ENCODE data around the gene SRMS. TPM values are rescaled to one million over a fixed set of nuclear protein-coding genes. Genes with fewer than 3 reads are reported as not detected.
A peak's percentile ranks its signal among the peaks of the same experiment; 100 is the strongest.

SRMS gene
- polyA plus RNA-seq, 1 donor from 2014 or later, result not detected

DNA sequence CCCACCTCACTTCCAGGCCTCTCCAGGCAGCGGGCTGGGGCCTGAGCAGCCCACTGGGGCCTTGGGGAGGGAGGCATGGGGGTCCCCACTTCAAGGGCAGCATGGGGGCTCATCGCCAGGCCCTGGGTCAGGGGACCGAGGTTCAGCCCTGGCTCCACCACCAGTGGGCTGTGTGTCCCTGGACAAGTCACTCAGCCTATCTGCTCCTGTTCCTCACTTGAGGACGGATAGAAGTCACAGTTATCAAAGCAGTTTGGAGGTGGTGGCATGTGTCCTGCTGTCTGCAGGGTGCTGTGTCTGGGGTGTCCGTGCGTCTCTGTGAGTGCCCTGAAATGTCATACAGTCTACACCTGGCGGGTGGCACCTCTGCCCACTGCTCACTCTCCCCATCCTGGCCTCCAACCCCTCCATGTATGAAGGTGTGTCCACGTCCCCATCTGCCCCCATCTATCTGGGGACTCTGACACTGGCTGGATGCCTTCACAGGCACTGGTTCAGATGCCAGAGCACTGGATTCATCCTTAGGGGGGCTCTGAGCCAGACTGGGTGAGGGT, 52.3 kb downstream of the SRMS start:
- H3K4me3 ChIP-seq (ENCODE audit: low read length), result peak overlapping the region; percentile 88

DNA sequence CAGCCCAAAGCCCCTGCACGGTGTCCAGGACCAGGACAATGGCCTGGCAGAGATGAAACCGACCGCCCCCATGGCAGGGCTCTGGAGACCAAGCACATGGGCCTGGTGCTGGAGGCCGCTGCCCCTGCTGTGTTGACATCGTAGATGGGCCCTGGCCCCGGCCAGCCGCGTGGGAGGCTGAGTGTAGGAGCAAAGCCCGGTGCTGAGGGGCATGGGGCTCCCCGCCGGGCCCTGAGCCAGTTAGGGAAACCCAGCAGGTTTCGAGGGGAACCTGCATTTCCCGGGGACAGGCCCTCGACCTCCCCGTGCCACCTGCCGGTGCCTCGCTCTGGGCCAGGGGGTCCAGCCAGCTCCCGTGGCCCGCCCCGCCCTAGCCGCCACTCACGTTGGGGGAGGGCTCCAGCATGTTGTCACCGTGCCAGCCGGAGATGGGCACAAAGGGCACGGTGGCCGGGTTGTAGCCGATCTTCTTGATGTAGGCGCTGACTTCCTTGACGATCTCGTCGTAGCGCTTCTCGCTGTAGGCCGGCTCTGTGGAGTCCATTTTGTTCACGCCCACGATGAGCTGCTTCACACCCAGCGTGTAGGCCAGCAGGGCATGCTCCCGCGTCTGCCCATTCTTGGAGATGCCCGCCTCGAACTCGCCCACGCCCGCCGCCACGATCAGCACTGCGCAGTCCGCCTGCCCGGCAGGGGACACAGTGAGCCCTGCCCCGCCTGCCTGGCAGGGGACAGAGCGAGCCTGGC, 53.0 kb downstream of the SRMS start:
- Histone ChIP-seq H3F3A (ENCODE audit: insufficient read depth, low read length, poor library complexity, severe bottlenecking) (no peaks in the 10 kb centered on the region), H3K9ac (ENCODE audit: low read length) (no peak overlapping the region), H3K4me2 (ENCODE audit: low read length) (no peak overlapping the region), H2AFZ (ENCODE audit: low read depth, low read length) (no peak overlapping the region), H3K9me3 (ENCODE audit: low read length) (no peaks in the 10 kb centered on the region), H4K20me1 (ENCODE audit: insufficient read depth) (no peaks in the 10 kb centered on the region), H3K9me2 (ENCODE audit: insufficient read depth, low read length) (no peaks in the 10 kb centered on the region), H3K27ac (ENCODE audit: low read length) (no peak overlapping the region), H3K27me3 (ENCODE audit: insufficient read depth, low read depth, low read length) (no peaks in the 10 kb centered on the region), H3K36me3 (ENCODE audit: insufficient read depth, low read length) (peaks cover 18% of the 10 kb centered on the region), H3K79me2 (replicated peaks; ENCODE audit: insufficient read depth, low read length) (peaks cover 3% of the 10 kb centered on the region), H3K4me3 (ENCODE audit: low read length) (no peak overlapping the region)
- TF ChIP-seq, protein P1, sequence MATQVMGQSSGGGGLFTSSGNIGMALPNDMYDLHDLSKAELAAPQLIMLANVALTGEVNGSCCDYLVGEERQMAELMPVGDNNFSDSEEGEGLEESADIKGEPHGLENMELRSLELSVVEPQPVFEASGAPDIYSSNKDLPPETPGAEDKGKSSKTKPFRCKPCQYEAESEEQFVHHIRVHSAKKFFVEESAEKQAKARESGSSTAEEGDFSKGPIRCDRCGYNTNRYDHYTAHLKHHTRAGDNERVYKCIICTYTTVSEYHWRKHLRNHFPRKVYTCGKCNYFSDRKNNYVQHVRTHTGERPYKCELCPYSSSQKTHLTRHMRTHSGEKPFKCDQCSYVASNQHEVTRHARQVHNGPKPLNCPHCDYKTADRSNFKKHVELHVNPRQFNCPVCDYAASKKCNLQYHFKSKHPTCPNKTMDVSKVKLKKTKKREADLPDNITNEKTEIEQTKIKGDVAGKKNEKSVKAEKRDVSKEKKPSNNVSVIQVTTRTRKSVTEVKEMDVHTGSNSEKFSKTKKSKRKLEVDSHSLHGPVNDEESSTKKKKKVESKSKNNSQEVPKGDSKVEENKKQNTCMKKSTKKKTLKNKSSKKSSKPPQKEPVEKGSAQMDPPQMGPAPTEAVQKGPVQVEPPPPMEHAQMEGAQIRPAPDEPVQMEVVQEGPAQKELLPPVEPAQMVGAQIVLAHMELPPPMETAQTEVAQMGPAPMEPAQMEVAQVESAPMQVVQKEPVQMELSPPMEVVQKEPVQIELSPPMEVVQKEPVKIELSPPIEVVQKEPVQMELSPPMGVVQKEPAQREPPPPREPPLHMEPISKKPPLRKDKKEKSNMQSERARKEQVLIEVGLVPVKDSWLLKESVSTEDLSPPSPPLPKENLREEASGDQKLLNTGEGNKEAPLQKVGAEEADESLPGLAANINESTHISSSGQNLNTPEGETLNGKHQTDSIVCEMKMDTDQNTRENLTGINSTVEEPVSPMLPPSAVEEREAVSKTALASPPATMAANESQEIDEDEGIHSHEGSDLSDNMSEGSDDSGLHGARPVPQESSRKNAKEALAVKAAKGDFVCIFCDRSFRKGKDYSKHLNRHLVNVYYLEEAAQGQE (IDR thresholded peaks at IDR 0.05; ENCODE audit: borderline replicate concordance), result no peak
- TF ChIP-seq POLR2AphosphoS5 (IDR thresholded peaks at IDR 0.05) (no peak), EP300 (conservative IDR thresholded peaks at IDR 0.05; ENCODE audit: poor library complexity, severe bottlenecking) (no peak), SMC3 (conservative IDR thresholded peaks at IDR 0.05; ENCODE audit: poor library complexity) (no peak), MXI1 (conservative IDR thresholded peaks at IDR 0.05; ENCODE audit: poor library complexity, severe bottlenecking) (no peak), RAD21 (conservative IDR thresholded peaks at IDR 0.05) (no peak), EZH2 (IDR thresholded peaks at IDR 0.05; ENCODE audit: borderline replicate concordance, insufficient read depth, low read length, poor library complexity, severe bottlenecking) (no peak)
- TF ChIP-seq, protein P2, sequence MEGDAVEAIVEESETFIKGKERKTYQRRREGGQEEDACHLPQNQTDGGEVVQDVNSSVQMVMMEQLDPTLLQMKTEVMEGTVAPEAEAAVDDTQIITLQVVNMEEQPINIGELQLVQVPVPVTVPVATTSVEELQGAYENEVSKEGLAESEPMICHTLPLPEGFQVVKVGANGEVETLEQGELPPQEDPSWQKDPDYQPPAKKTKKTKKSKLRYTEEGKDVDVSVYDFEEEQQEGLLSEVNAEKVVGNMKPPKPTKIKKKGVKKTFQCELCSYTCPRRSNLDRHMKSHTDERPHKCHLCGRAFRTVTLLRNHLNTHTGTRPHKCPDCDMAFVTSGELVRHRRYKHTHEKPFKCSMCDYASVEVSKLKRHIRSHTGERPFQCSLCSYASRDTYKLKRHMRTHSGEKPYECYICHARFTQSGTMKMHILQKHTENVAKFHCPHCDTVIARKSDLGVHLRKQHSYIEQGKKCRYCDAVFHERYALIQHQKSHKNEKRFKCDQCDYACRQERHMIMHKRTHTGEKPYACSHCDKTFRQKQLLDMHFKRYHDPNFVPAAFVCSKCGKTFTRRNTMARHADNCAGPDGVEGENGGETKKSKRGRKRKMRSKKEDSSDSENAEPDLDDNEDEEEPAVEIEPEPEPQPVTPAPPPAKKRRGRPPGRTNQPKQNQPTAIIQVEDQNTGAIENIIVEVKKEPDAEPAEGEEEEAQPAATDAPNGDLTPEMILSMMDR (IDR thresholded peaks at IDR 0.05; ENCODE audit: poor library complexity, severe bottlenecking), result no peak

More for the DNA sequence above, 52.3 kb downstream of the SRMS start:
- Histone ChIP-seq H3K9me2 (ENCODE audit: insufficient read depth, low read length) (no peaks in the 10 kb centered on the region), H3K9ac (ENCODE audit: low read length) (peak overlapping the region; percentile 85), H3K79me2 (replicated peaks; ENCODE audit: insufficient read depth, low read length) (peaks cover 3% of the 10 kb centered on the region), H3K4me2 (ENCODE audit: low read length) (no peak overlapping the region), H3K27me3 (ENCODE audit: insufficient read depth, low read depth, low read length) (no peaks in the 10 kb centered on the region), H3F3A (ENCODE audit: insufficient read depth, low read length, poor library complexity, severe bottlenecking) (no peaks in the 10 kb centered on the region), H2AFZ (ENCODE audit: low read depth, low read length) (no peak overlapping the region), H3K36me3 (ENCODE audit: insufficient read depth, low read length) (peaks cover 18% of the 10 kb centered on the region), H3K9me3 (ENCODE audit: low read length) (no peaks in the 10 kb centered on the region), H4K20me1 (ENCODE audit: insufficient read depth) (no peaks in the 10 kb centered on the region), H3K27ac (ENCODE audit: low read length) (no peak overlapping the region)
- TF ChIP-seq, protein P1 (IDR thresholded peaks at IDR 0.05; ENCODE audit: borderline replicate concordance), result no peak
- TF ChIP-seq RAD21 (conservative IDR thresholded peaks at IDR 0.05) (no peak), EP300 (conservative IDR thresholded peaks at IDR 0.05; ENCODE audit: poor library complexity, severe bottlenecking) (no peak), MXI1 (conservative IDR thresholded peaks at IDR 0.05; ENCODE audit: poor library complexity, severe bottlenecking) (no peak), TAF1 (IDR thresholded peaks at IDR 0.05; ENCODE audit: low read depth) (no peak), SMC3 (conservative IDR thresholded peaks at IDR 0.05; ENCODE audit: poor library complexity) (no peak)
- TF ChIP-seq, protein P2 (IDR thresholded peaks at IDR 0.05; ENCODE audit: poor library complexity, severe bottlenecking), result no peak

All from neural cell (in vitro differentiated cells).